CD4-positive, alpha-beta T cell (primary cell): ENCODE results near the gene GLRX2. TPM values are rescaled to one million over a fixed set of nuclear protein-coding genes. Genes with fewer than 3 reads are reported as not detected.

ENCODE experiments used
- ATAC-seq: fragments of 200-7000 bp; cut with Tn5 transposase; one replicate; pipeline ENCODE4 v1.10.0; 2022; ENCODE audit warnings: mild to moderate bottlenecking; ENCODE audit not compliant: poor library complexity
- CTCF ChIA-PET: fragments of 350-600 bp; sonication (Branson Sonifier 250); formaldehyde crosslinking; loops from one replicate; lab custom pipeline; 2021; ENCODE audit warnings: antibody characterized with exemption, inconsistent platforms; lab: Charles Lee
- POLR2A ChIA-PET: fragments of 350-600 bp; sonication (Branson Sonifier 250); formaldehyde crosslinking; loops from one replicate; lab custom pipeline; 2021; ENCODE audit warnings: antibody characterized with exemption, inconsistent platforms; lab: Charles Lee
- DNase-seq, 14 experiments: peaks; one replicate each; pipeline ENCODE4 v3.0.0-alpha.2; 2013 to 2020; ENCODE audit warnings: mixed read lengths in 2 of 14
- H3K27ac ChIP-seq, 2 donors: one replicate each; pipeline versions ENCODE4 v1.5.1 to v1.7.0; 2013; ENCODE audit warnings: low read length in 2 of 2, low read depth in 1 of 2, mild to moderate bottlenecking in 1 of 2
- H3K27me3 ChIP-seq, 2 experiments: 1 replicate in 1 of 2; 2 replicates in 1 of 2; pipeline versions ENCODE4 v1.6.1 to v1.7.0; 2013; ENCODE audit warnings: low read length in 2 of 2, control low read depth in 1 of 2, mild to moderate bottlenecking in 1 of 2, moderate library complexity in 1 of 2; ENCODE audit not compliant: insufficient read depth in 2 of 2, control insufficient read depth in 1 of 2
- H3K36me3 ChIP-seq: one replicate; pipeline ENCODE4 v1.6.1; 2013; ENCODE audit warnings: low read length, control low read depth; ENCODE audit not compliant: insufficient read depth
- H3K4me1 ChIP-seq: one replicate; pipeline ENCODE4 v1.6.1; 2013; ENCODE audit warnings: low read length, control low read depth; ENCODE audit not compliant: insufficient read depth
- H3K4me3 ChIP-seq: one replicate; pipeline ENCODE4 v1.5.1; 2013; ENCODE audit warnings: mild to moderate bottlenecking, low read length, moderate library complexity
- H3K9me3 ChIP-seq, 2 experiments: 1 replicate in 1 of 2; 2 replicates in 1 of 2; pipeline versions ENCODE4 v1.6.1 to v1.7.0; 2013; ENCODE audit warnings: low read length in 2 of 2, mild to moderate bottlenecking in 2 of 2, control low read depth in 1 of 2, moderate library complexity in 1 of 2; ENCODE audit not compliant: control insufficient read depth in 1 of 2, insufficient read depth in 1 of 2
- H3K27ac Mint-ChIP-seq: one replicate; pipeline ENCODE4 v1.8.0; 2020; ENCODE audit warnings: mixed read lengths
- H3K27me3 Mint-ChIP-seq: one replicate; pipeline ENCODE4 v1.8.0; 2021; ENCODE audit warnings: mixed read lengths
- H3K36me3 Mint-ChIP-seq: one replicate; pipeline ENCODE4 v1.8.0; 2021; ENCODE audit warnings: low read depth, mixed read lengths
- H3K4me1 Mint-ChIP-seq: one replicate; pipeline ENCODE4 v1.8.0; 2021; ENCODE audit warnings: low read depth, mixed read lengths
- H3K4me3 Mint-ChIP-seq: one replicate; pipeline ENCODE4 v1.8.0; 2020; ENCODE audit warnings: mild to moderate bottlenecking, mixed read lengths
- H3K9me3 Mint-ChIP-seq: one replicate; pipeline ENCODE4 v1.8.0; 2020; ENCODE audit warnings: mixed read lengths
- intact Hi-C, 2 experiments: fragments of 100-400 bp; cut with DNase I in 1 of 2; cut with micrococcal nuclease in 1 of 2; formaldehyde crosslinking; loops; one replicate each; pipeline versions ENCODE4 v1.15.1 to v1.9.0; 2023 to 2025; cut with DNase I, micrococcal nuclease
- total RNA-seq, 174 experiments: library from RNA in 2 of 174; stranded (reverse) in 2 of 174; gene quantifications; one replicate each; pipeline ENCODE4 v1.2.3 and lab custom pipeline; 2021 to 2026
- TF ChIP-seq, protein P1 (sequence below): fragments of 200-600 bp; IDR thresholded peaks from one replicate; pipeline ENCODE4 v1.8.0; 2022; ENCODE audit warnings: antibody characterized with exemption, mild to moderate bottlenecking

Gene GLRX2
- total RNA-seq, 2 experiments from 2014 or later: 4.3 to 5.5 TPM

DNA sequence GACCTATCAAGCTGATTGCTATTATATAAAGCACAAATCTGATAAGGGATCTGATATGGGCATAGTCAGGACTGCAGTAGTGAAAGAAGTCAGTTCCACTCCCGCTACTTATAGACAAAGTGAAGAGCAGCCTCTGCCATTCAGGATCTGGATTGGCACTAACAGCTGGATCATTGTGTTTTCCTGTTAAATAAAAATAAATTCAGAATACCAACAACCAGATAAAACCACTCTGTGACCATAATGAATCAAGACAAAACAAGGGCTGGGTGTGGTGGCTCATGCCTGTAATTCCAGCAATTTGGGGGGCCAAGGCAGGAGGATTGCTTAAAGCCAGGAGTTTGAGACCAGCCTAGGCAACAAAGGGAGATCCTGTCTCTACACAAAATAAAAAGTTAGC, 5.0 kb upstream of the GLRX2 start:
- POLR2A ChIA-PET: no interaction called here

DNA sequence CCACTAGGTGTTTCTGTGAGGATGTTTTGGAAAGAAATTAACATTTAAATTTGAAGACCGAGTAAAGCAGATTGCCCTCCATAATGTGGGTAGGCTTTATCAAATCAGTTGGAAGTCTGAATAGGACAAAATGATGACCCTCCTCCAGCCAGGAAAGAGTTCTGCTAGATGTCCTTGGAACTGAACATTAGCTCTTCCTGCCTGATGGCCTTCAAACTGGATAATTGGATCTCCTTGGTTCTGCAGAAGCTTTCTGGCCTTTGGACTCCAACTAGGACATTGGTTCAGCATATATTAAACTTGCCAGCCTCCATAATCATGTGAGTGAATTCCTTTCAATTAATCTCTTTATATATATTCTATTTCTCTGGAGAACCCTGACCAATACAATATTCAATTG, 4.4 kb upstream of the GLRX2 start:
- H3K36me3 ChIP-seq: no peaks in the 10 kb centered on the region
- TF ChIP-seq, protein P1, sequence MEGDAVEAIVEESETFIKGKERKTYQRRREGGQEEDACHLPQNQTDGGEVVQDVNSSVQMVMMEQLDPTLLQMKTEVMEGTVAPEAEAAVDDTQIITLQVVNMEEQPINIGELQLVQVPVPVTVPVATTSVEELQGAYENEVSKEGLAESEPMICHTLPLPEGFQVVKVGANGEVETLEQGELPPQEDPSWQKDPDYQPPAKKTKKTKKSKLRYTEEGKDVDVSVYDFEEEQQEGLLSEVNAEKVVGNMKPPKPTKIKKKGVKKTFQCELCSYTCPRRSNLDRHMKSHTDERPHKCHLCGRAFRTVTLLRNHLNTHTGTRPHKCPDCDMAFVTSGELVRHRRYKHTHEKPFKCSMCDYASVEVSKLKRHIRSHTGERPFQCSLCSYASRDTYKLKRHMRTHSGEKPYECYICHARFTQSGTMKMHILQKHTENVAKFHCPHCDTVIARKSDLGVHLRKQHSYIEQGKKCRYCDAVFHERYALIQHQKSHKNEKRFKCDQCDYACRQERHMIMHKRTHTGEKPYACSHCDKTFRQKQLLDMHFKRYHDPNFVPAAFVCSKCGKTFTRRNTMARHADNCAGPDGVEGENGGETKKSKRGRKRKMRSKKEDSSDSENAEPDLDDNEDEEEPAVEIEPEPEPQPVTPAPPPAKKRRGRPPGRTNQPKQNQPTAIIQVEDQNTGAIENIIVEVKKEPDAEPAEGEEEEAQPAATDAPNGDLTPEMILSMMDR: no peak
- no peak overlapping the region for H3K4me3 ChIP-seq
- H3K27ac ChIP-seq: no peak overlapping the region
- H3K9me3 ChIP-seq: no peaks in the 10 kb centered on the region
- Mint-ChIP-seq H3K36me3 (peaks cover 4% of the 10 kb centered on the region), H3K27me3 (no peaks in the 10 kb centered on the region), H3K4me1 (peaks cover 8% of the 10 kb centered on the region), H3K27ac (no peak overlapping the region), H3K4me3 (no peak overlapping the region), H3K9me3 (no peaks in the 10 kb centered on the region)
- ChIA-PET CTCF (interaction anchor here (0.6 to 2.2 kb wide), 3 partner anchors 9 to 16 kb away, joined by 3 to 7 read pairs (median 4); partner anchors contain the start of gene CDC73), POLR2A (no interaction called here)
- no peak for DNase-seq
- intact Hi-C loops: no loop called here
- H3K27me3 ChIP-seq: no peaks in the 10 kb centered on the region
- no peak for ATAC-seq
- H3K4me1 ChIP-seq: peaks cover 3% of the 10 kb centered on the region

More for the DNA sequence above, 5.0 kb upstream of the GLRX2 start:
- ATAC-seq (no peak), DNase-seq (no peak)
- Mint-ChIP-seq H3K27ac (no peak overlapping the region), H3K27me3 (no peaks in the 10 kb centered on the region), H3K36me3 (no peaks in the 10 kb centered on the region), H3K4me3 (no peak overlapping the region), H3K4me1 (peaks cover 5% of the 10 kb centered on the region), H3K9me3 (no peaks in the 10 kb centered on the region)
- intact Hi-C loops: no loop called here
- Histone ChIP-seq H3K27ac (no peak overlapping the region), H3K4me1 (peaks cover 3% of the 10 kb centered on the region), H3K36me3 (no peaks in the 10 kb centered on the region), H3K4me3 (no peak overlapping the region), H3K9me3 (no peaks in the 10 kb centered on the region), H3K27me3 (no peaks in the 10 kb centered on the region)
- TF ChIP-seq, protein P1: no peak
- CTCF ChIA-PET: interaction anchor here (1.0 to 2.2 kb wide), 3 partner anchors 11 to 43 kb away, joined by 3 to 7 read pairs (median 4); partner anchors contain the start of gene CDC73

- no peak overlapping the region for H3K4me3 ChIP-seq
These were observed 3.3 kb upstream of the GLRX2 start for GRCh38 chr1:193108471-193108870.

More at GRCh38 chr1:193108471-193108870, 3.3 kb upstream of the GLRX2 start:
- intact Hi-C loops: no loop called here
- H3K4me1 Mint-ChIP-seq: peaks cover 18% of the 10 kb centered on the region
- TF ChIP-seq, protein P1: no peak
- no peaks in the 10 kb centered on the region for H3K9me3 Mint-ChIP-seq
- H3K27ac Mint-ChIP-seq: no peak overlapping the region
- H3K36me3 ChIP-seq: no peaks in the 10 kb centered on the region
- ATAC-seq (no peak), DNase-seq (no peak)
- no peaks in the 10 kb centered on the region for H3K9me3 ChIP-seq
- H3K36me3 Mint-ChIP-seq: peaks cover 5% of the 10 kb centered on the region
- ChIA-PET CTCF (no interaction called here), POLR2A (interaction anchor here (6.1 kb wide), 1 partner anchor 14 kb away, joined by 52 read pairs; the partner anchor contains the start of gene CDC73)
- H3K4me1 ChIP-seq: peaks cover 13% of the 10 kb centered on the region
- H3K4me3 Mint-ChIP-seq: no peak overlapping the region
- no peak overlapping the region for H3K27ac ChIP-seq
- H3K27me3 ChIP-seq: no peaks in the 10 kb centered on the region
- no peaks in the 10 kb centered on the region for H3K27me3 Mint-ChIP-seq
